H9 (cell line): ENCODE data around the gene TMEM123. TPM values are rescaled to one million over a fixed set of nuclear protein-coding genes. Genes with fewer than 3 reads are reported as not detected.

Experiments
- DNase-seq: peaks from one replicate; pipeline ENCODE4 v3.0.0-alpha.2; 2017
- H2AFZ ChIP-seq: one replicate; pipeline ENCODE4 v1.6.1; 2013; ENCODE audit warnings: mild to moderate bottlenecking, low read length, control low read depth, moderate library complexity
- H2AK5ac ChIP-seq: 2 replicates; pipeline ENCODE4 v1.6.1; 2013; ENCODE audit warnings: low read length, control low read depth, mixed read lengths; ENCODE audit not compliant: insufficient read length
- H2BK120ac ChIP-seq: one replicate; pipeline ENCODE4 v1.6.1; 2013; ENCODE audit warnings: low read depth, mild to moderate bottlenecking, low read length, control low read depth, inconsistent platforms; ENCODE audit not compliant: poor library complexity, severe bottlenecking
- H2BK12ac ChIP-seq: 2 replicates; pipeline ENCODE4 v1.6.1; 2013; ENCODE audit warnings: low read length, control low read depth, mixed read lengths, low read depth; ENCODE audit not compliant: insufficient read length
- H2BK15ac ChIP-seq: 2 replicates; pipeline ENCODE4 v1.6.1; 2013; ENCODE audit warnings: low read depth, low read length, control low read depth
- H2BK20ac ChIP-seq: one replicate; pipeline ENCODE4 v1.6.1; 2013; ENCODE audit warnings: low read depth, mild to moderate bottlenecking, low read length, control low read depth, inconsistent platforms; ENCODE audit not compliant: poor library complexity, severe bottlenecking
- H2BK5ac ChIP-seq: 2 replicates; pipeline ENCODE4 v1.6.1; 2013; ENCODE audit warnings: low read length, control low read depth, mixed read lengths; ENCODE audit not compliant: insufficient read length
- H3K14ac ChIP-seq: 2 replicates; pipeline ENCODE4 v1.6.1; 2013; ENCODE audit warnings: low read length, control low read depth; ENCODE audit not compliant: insufficient read depth
- H3K18ac ChIP-seq: 2 replicates; pipeline ENCODE4 v1.6.1; 2013; ENCODE audit warnings: low read depth, mild to moderate bottlenecking, mixed read lengths, low read length, control low read depth; ENCODE audit not compliant: insufficient read length
- H3K23ac ChIP-seq: 2 replicates; pipeline ENCODE4 v1.6.1; 2013; ENCODE audit warnings: low read length, control low read depth, mixed read lengths, low read depth; ENCODE audit not compliant: insufficient read length
- H3K23me2 ChIP-seq: 2 replicates; pipeline ENCODE4 v1.6.1; 2013; ENCODE audit warnings: low read depth, mild to moderate bottlenecking, mixed read lengths, low read length, control low read depth; ENCODE audit not compliant: insufficient read length, poor library complexity, severe bottlenecking
- H3K27ac ChIP-seq: 2 replicates; pipeline ENCODE4 v1.5.1; 2013; ENCODE audit warnings: low read length, control low read depth, mixed read lengths, low read depth; ENCODE audit not compliant: insufficient read length
- H3K27me3 ChIP-seq: 2 replicates; pipeline ENCODE4 v1.6.1; 2013; ENCODE audit warnings: low read length, control low read depth, inconsistent platforms; ENCODE audit not compliant: insufficient read depth
- H3K4ac ChIP-seq: 2 replicates; pipeline ENCODE4 v1.6.1; 2013; ENCODE audit warnings: low read depth, mild to moderate bottlenecking, control low read depth, inconsistent platforms, low read length, moderate library complexity
- H3K4me1 ChIP-seq: 2 replicates; pipeline ENCODE4 v1.6.1; 2013; ENCODE audit warnings: low read length, control low read depth, inconsistent platforms; ENCODE audit not compliant: insufficient read depth
- H3K4me2 ChIP-seq: 2 replicates; pipeline ENCODE4 v1.6.1; 2013; ENCODE audit warnings: low read length, control low read depth, mixed read lengths; ENCODE audit not compliant: insufficient read length, insufficient read depth
- H3K56ac ChIP-seq: 2 replicates; pipeline ENCODE4 v1.6.1; 2013; ENCODE audit warnings: low read depth, mild to moderate bottlenecking, mixed read lengths, low read length, control low read depth; ENCODE audit not compliant: insufficient read length
- H3K79me1 ChIP-seq: 2 replicates; pipeline ENCODE4 v1.6.1; 2013; ENCODE audit warnings: low read depth, mild to moderate bottlenecking, moderate library complexity, low read length, control low read depth, inconsistent platforms; ENCODE audit not compliant: insufficient read depth, poor library complexity, severe bottlenecking
- H3K79me2 ChIP-seq: 2 replicates; pipeline ENCODE4 v1.6.1; 2013; ENCODE audit warnings: low read length, control low read depth, inconsistent platforms; ENCODE audit not compliant: insufficient read depth
- H3K9ac ChIP-seq: 2 replicates; pipeline ENCODE4 v1.6.1; 2013; ENCODE audit warnings: low read length, control low read depth, mixed read lengths; ENCODE audit not compliant: insufficient read length; ENCODE audit errors: extremely low read depth
- H3K9me3 ChIP-seq: one replicate; pipeline ENCODE4 v1.6.1; 2013; ENCODE audit warnings: low read depth, low read length, inconsistent platforms; ENCODE audit not compliant: control insufficient read depth
- H3T11ph ChIP-seq: one replicate; pipeline ENCODE4 v1.6.1; 2013; ENCODE audit warnings: mild to moderate bottlenecking, low read length, control low read depth, inconsistent platforms
- H4K20me1 ChIP-seq: one replicate; pipeline ENCODE4 v1.6.1; 2013; ENCODE audit not compliant: control insufficient read depth, insufficient read length, insufficient read depth
- H4K5ac ChIP-seq: 2 replicates; pipeline ENCODE4 v1.6.1; 2013; ENCODE audit warnings: low read depth, mild to moderate bottlenecking, mixed read lengths, low read length, control low read depth; ENCODE audit not compliant: insufficient read length
- H4K8ac ChIP-seq: replicated peaks from 2 replicates; pipeline ENCODE4 v1.6.1; 2013; ENCODE audit warnings: low read length, control low read depth, mixed read lengths, low read depth; ENCODE audit not compliant: insufficient read length
- H4K91ac ChIP-seq: 2 replicates; pipeline ENCODE4 v1.6.1; 2013; ENCODE audit warnings: low read depth, mild to moderate bottlenecking, moderate library complexity, mixed read lengths, low read length, control low read depth; ENCODE audit not compliant: insufficient read length
- H3K27ac Mint-ChIP-seq, 3 experiments: 2 replicates in 2 of 3; 3 replicates in 1 of 3; pipeline ENCODE4 v1.8.0; 2020 to 2021; ENCODE audit warnings: mixed read lengths in 3 of 3, mild to moderate bottlenecking in 1 of 3, moderate library complexity in 1 of 3
- H3K27me3 Mint-ChIP-seq: 2 replicates; pipeline ENCODE4 v1.8.0; 2021; ENCODE audit warnings: low read depth, mild to moderate bottlenecking, moderate library complexity, mixed read lengths
- H3K36me3 Mint-ChIP-seq, 3 experiments: 2 replicates in 2 of 3; 3 replicates in 1 of 3; pipeline ENCODE4 v1.8.0; 2020 to 2021; ENCODE audit warnings: low read depth in 3 of 3, mixed read lengths in 3 of 3; ENCODE audit not compliant: insufficient read depth in 1 of 3
- H3K4me1 Mint-ChIP-seq, 2 experiments: 2 replicates each; pipeline ENCODE4 v1.8.0; 2020; ENCODE audit warnings: mixed read lengths in 2 of 2
- H3K4me3 Mint-ChIP-seq, 2 experiments: 2 replicates in 1 of 2; 3 replicates in 1 of 2; pipeline ENCODE4 v1.8.0; 2020 to 2021; ENCODE audit warnings: mild to moderate bottlenecking in 2 of 2, mixed read lengths in 2 of 2, moderate library complexity in 1 of 2
- H3K9me3 Mint-ChIP-seq, 2 experiments: 2 replicates in 1 of 2; 3 replicates in 1 of 2; pipeline ENCODE4 v1.8.0; 2020; ENCODE audit warnings: mild to moderate bottlenecking in 2 of 2, mixed read lengths in 2 of 2, moderate library complexity in 1 of 2
- WGBS: extraction: QIAGEN DNeasy Blood & Tissue Kit; methylation state at CpG from one replicate; pipeline ENCODE4 v1.1.7; 2013; ENCODE audit warnings: missing lambda C conversion rate, low lambda C conversion rate, mixed read lengths; ENCODE audit not compliant: insufficient read length; ENCODE audit errors: extremely low coverage; 5-methylcytosine and 5-hydroxymethylcytosine counted together
- total RNA-seq: library from RNA; stranded (reverse); gene quantifications from 2 replicates; pipeline ENCODE4 v1.2.1, GENCODE V29; 2021
- TF ChIP-seq, protein P1 (sequence below): fragments of 200-600 bp; sonication (generic); conservative IDR thresholded peaks from 3 replicates; pipeline ENCODE4 v1.8.0; 2021; ENCODE audit warnings: antibody characterized with exemption, mild to moderate bottlenecking

TMEM123 gene
- total RNA-seq, 1 experiment from 2014 or later = 76.7 TPM

DNA sequence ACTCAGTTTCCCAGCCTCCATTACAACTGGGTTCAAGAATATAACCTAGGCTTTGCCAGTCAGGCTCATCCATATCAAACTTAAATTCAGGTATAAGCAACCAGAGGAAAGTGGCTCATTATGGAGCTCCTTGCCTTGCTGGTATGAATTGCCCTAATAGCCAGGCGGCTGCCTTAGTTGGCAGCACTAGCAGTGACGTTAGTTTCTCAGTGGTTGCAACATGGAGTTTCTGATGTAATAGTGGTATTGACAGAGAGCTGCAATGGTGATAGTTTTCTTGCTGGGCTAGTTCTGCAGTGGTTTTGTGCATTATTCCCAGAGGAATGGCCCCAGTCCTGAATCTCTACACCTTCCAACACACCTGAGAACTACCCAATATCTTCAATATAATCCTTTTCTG is 3.8 kb upstream of the TMEM123 start:
- peaks cover 3% of the 10 kb centered on the region for H3K4me1 ChIP-seq
- H3K4me3 Mint-ChIP-seq = no peak overlapping the region

More for the DNA sequence above, 3.8 kb upstream of the TMEM123 start:
- peaks cover 36 to 37% of the 10 kb centered on the region in 2 experiments for H3K4me1 Mint-ChIP-seq
- Histone ChIP-seq H3K23me2 (peaks cover 17% of the 10 kb centered on the region), H2BK120ac (no peak overlapping the region), H3K23ac (no peak overlapping the region), H2BK5ac (no peak overlapping the region), H3K56ac (no peak overlapping the region), H4K20me1 (no peaks in the 10 kb centered on the region), H3K18ac (no peak overlapping the region), H3K27ac (no peak overlapping the region), H2BK15ac (no peak overlapping the region), H3K4ac (no peak overlapping the region), H2BK12ac (no peak overlapping the region), H3K4me2 (no peak overlapping the region), H4K5ac (no peak overlapping the region), H2AK5ac (no peak overlapping the region), H4K91ac (no peak overlapping the region), H3K79me1 (no peaks in the 10 kb centered on the region), H2AFZ (no peak overlapping the region), H2BK20ac (no peak overlapping the region), H3K14ac (no peak overlapping the region), H3K79me2 (no peaks in the 10 kb centered on the region), H3T11ph (no peak overlapping the region), H3K9me3 (no peaks in the 10 kb centered on the region), H4K8ac (no peak overlapping the region), H3K9ac (no peak overlapping the region), H3K27me3 (0 out of 2 replicates have a peak, but pooled peaks cover 3% of the 10 kb centered on the region)
- no peaks in the 10 kb centered on the region; a peak in 1 of 5 replicates for H3K9me3 Mint-ChIP-seq
- TF ChIP-seq, protein P1, sequence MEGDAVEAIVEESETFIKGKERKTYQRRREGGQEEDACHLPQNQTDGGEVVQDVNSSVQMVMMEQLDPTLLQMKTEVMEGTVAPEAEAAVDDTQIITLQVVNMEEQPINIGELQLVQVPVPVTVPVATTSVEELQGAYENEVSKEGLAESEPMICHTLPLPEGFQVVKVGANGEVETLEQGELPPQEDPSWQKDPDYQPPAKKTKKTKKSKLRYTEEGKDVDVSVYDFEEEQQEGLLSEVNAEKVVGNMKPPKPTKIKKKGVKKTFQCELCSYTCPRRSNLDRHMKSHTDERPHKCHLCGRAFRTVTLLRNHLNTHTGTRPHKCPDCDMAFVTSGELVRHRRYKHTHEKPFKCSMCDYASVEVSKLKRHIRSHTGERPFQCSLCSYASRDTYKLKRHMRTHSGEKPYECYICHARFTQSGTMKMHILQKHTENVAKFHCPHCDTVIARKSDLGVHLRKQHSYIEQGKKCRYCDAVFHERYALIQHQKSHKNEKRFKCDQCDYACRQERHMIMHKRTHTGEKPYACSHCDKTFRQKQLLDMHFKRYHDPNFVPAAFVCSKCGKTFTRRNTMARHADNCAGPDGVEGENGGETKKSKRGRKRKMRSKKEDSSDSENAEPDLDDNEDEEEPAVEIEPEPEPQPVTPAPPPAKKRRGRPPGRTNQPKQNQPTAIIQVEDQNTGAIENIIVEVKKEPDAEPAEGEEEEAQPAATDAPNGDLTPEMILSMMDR = no peak
- no peaks in the 10 kb centered on the region; a peak in 2 of 7 replicates for H3K36me3 Mint-ChIP-seq
- DNase-seq = no peak
- H3K27ac Mint-ChIP-seq = no peak overlapping the region
- H3K27me3 Mint-ChIP-seq = peaks cover 64% of the 10 kb centered on the region
- WGBS = no CpG with 5 or more reads among the region's 2 CpGs
